Measurements from ENCODE around the gene HIF3A. TPM values are rescaled to one million over a fixed set of nuclear protein-coding genes. Genes with fewer than 3 reads are reported as not detected.

The HIF3A gene
- total and polyA plus RNA-seq, 9 of the 15 experiments (the other 6 are each of a cell fraction or from before 2014, with no cell fraction given), result 0.29 TPM; not detected in 8

DNA sequence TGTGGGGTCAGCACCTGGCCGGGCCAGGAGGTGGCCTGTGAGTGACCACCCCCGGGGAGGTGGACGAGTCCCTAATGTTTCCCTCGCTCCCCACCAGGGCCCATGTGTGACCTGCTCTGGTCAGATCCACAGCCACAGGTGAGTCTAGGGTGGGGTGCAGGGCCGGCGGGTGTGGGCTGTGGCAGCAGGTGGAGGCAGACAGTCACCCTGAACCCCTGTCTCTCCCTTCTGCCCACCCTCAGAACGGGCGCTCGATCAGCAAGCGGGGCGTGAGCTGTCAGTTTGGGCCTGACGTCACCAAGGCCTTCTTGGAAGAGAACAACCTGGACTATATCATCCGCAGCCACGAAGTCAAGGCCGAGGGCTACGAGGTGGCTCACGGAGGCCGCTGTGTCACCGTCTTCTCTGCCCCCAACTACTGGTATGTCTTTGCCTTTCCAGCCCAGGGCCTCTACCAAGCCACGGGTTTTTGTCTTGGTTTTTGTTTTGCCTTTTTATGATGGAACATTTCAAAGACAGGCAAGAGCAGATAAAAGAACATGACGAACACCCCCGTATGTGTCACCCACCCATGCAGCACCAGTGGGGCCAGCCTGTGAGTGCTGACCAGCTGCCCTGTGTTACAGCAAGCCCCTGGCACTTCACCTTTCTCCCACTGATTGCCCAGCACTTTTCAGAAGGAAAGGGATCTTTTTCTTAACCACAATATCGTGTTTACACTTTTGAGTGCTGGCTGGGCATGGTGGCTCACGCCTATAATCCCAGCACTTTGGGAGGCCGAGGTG is 91.7 kb downstream of the HIF3A start:
- in situ Hi-C loops (cut with MboI) (no loop called here), intact Hi-C loops (cut with micrococcal nuclease) (no loop called here)
- no peak overlapping the region for H2AFZ ChIP-seq (ENCODE audit: low read depth, low read length)
- ChIA-PET POLR2A (interaction anchor here (1.8 kb wide), 1 partner anchor 11 kb away, joined by 5 read pairs; no protein-coding TSS in a partner anchor), CTCF (ENCODE audit: low intra/inter-chr PET ratio) (no interaction called here)
- no peak for FAIRE-seq
- no peaks in the 10 kb centered on the region for H3K9me1 ChIP-seq (ENCODE audit: control insufficient read depth, insufficient read depth, low read length)
- H3K4me1 ChIP-seq (replicated peaks in 1 of 2; ENCODE audit: control insufficient read depth in 2 of 2, insufficient read depth in 2 of 2, low read length in 2 of 2), result peaks cover 0 to 21% of the 10 kb centered on the region in 2 experiments; a peak in 2 of 5 replicates
- H3K4me2 ChIP-seq (ENCODE audit: insufficient read depth, low read length), result no peak overlapping the region
- H3K4me3 ChIP-seq, result no peak overlapping the region
- H3K27me3 ChIP-seq (ENCODE audit: control insufficient read depth in 2 of 2, insufficient read depth in 2 of 2, low read length in 2 of 2), result no peaks in the 10 kb centered on the region
- no peaks in the 10 kb centered on the region for H3K9me3 ChIP-seq (replicated peaks; ENCODE audit: control insufficient read depth, insufficient read depth, low read depth, low read length)
- H3K9ac ChIP-seq (ENCODE audit: insufficient read depth in 1 of 2, low read depth in 2 of 2, low read length in 2 of 2), result no peak overlapping the region; a peak in 1 of 4 replicates
- no peaks in the 10 kb centered on the region; the same call in 1 of the 2 replicates for H4K20me1 ChIP-seq (replicated peaks; ENCODE audit: control insufficient read depth, insufficient read depth, low read length)
- ATAC-seq, result no peak
- H3K79me2 ChIP-seq (ENCODE audit: control insufficient read depth, insufficient read depth, low read length), result no peaks in the 10 kb centered on the region
- no peak overlapping the region for H3K27ac ChIP-seq (ENCODE audit: extremely low read depth, low read depth, low read length)
- BruUV-seq (replicated peaks), result no TSS peak
- TF ChIP-seq NEUROD1 (IDR thresholded peaks at IDR 0.05; ENCODE audit: borderline replicate concordance, low read depth, low read length, partially characterized antibody) (no peak), SNRNP70 (optimal IDR thresholded peaks at IDR 0.05; ENCODE audit: low read depth, low read length) (no peak), PATZ1 (CRISPR knock-in tag; IDR thresholded peaks at IDR 0.05; ENCODE audit: borderline replicate concordance) (no peak), FOS (IDR thresholded peaks at IDR 0.05; ENCODE audit: extremely low read depth, insufficient read length) (no peak), SRSF3 (IDR thresholded peaks at IDR 0.05; ENCODE audit: insufficient read depth, low read length) (no peak), KHSRP (IDR thresholded peaks at IDR 0.05) (no peak), FOXM1 (IDR thresholded peaks at IDR 0.05; ENCODE audit: low read depth) (no peak), FOXM1 (CRISPR knock-in tag; IDR thresholded peaks at IDR 0.05; ENCODE audit: low read depth) (no peak), JUN (IDR thresholded peaks at IDR 0.05; ENCODE audit: borderline replicate concordance, low read depth, low read length) (no peak), JUN (CRISPR knock-in tag; IDR thresholded peaks at IDR 0.05; ENCODE audit: borderline replicate concordance) (no peak), ZNF584 (CRISPR knock-in tag; IDR thresholded peaks at IDR 0.05; ENCODE audit: low read depth) (no peak), ZNF134 (CRISPR knock-in tag; conservative IDR thresholded peaks at IDR 0.05) (no peak), ZSCAN32 (CRISPR knock-in tag; IDR thresholded peaks at IDR 0.05) (no peak)
- TF ChIP-seq, protein P1, sequence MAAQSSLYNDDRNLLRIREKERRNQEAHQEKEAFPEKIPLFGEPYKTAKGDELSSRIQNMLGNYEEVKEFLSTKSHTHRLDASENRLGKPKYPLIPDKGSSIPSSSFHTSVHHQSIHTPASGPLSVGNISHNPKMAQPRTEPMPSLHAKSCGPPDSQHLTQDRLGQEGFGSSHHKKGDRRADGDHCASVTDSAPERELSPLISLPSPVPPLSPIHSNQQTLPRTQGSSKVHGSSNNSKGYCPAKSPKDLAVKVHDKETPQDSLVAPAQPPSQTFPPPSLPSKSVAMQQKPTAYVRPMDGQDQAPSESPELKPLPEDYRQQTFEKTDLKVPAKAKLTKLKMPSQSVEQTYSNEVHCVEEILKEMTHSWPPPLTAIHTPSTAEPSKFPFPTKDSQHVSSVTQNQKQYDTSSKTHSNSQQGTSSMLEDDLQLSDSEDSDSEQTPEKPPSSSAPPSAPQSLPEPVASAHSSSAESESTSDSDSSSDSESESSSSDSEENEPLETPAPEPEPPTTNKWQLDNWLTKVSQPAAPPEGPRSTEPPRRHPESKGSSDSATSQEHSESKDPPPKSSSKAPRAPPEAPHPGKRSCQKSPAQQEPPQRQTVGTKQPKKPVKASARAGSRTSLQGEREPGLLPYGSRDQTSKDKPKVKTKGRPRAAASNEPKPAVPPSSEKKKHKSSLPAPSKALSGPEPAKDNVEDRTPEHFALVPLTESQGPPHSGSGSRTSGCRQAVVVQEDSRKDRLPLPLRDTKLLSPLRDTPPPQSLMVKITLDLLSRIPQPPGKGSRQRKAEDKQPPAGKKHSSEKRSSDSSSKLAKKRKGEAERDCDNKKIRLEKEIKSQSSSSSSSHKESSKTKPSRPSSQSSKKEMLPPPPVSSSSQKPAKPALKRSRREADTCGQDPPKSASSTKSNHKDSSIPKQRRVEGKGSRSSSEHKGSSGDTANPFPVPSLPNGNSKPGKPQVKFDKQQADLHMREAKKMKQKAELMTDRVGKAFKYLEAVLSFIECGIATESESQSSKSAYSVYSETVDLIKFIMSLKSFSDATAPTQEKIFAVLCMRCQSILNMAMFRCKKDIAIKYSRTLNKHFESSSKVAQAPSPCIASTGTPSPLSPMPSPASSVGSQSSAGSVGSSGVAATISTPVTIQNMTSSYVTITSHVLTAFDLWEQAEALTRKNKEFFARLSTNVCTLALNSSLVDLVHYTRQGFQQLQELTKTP (IDR thresholded peaks at IDR 0.05; ENCODE audit: low read depth in 1 of 2, partially characterized antibody in 2 of 2), result no peak
- no peak for DNase-seq (ENCODE audit: extremely low read depth in 1 of 4, low spot score in 3 of 4)
- peaks cover 76% of the 10 kb centered on the region; the same call in 2 of the 3 replicates for H3K36me3 ChIP-seq (ENCODE audit: control insufficient read depth, insufficient read depth, low read length)
- 90% methylated on average over 19 of the region's 25 CpGs for WGBS (ENCODE audit: insufficient coverage, low coverage, missing lambda C conversion rate)
